GM19372 (cell line): Measurements from ENCODE around the gene HOXC5.
"Not testable (repeated sequence)": the region's sequence is repeated elsewhere in the genome, so short reads cannot be mapped to it uniquely, and the experiment has no call there.

Source experiments
- ATAC-seq: cut with Tn5 transposase; IDR thresholded peaks from one replicate; pipeline ENCODE4 v1.9.1; 2021; ENCODE audit warnings: mild to moderate bottlenecking, low read depth, moderate library complexity; ENCODE audit not compliant: unreplicated experiment

Gene HOXC5

GRCh38 chr12:54060174-54060974 is 27.5 kb downstream of the HOXC5 start:
- no peak for ATAC-seq

GRCh38 chr12:54060975-54061778 is 28.3 kb downstream of the HOXC5 start:
- no peak for ATAC-seq

GRCh38 chr12:54065677-54066076 is 32.8 kb downstream of the HOXC5 start:
- no peak for ATAC-seq

- no peak for ATAC-seq
These were observed 33.6 kb downstream of the HOXC5 start for GRCh38 chr12:54066408-54066807.

- no peak for ATAC-seq
These were observed 35.7 kb downstream of the HOXC5 start for GRCh38 chr12:54068418-54069070.

GRCh38 chr12:54071942-54072341 is 39.1 kb downstream of the HOXC5 start:
- ATAC-seq, result no peak

- no peak for ATAC-seq
These were observed 41.5 kb downstream of the HOXC5 start for GRCh38 chr12:54074308-54074707.

GRCh38 chr12:54075409-54075808 is 42.6 kb downstream of the HOXC5 start:
- ATAC-seq, result no peak

- no peak for ATAC-seq
These were observed 43.1 kb downstream of the HOXC5 start for GRCh38 chr12:54075974-54076373.

- not testable (repeated sequence) for ATAC-seq
These were observed 45.0 kb downstream of the HOXC5 start for GRCh38 chr12:54077843-54078242.

GRCh38 chr12:54079115-54079514 is 46.3 kb downstream of the HOXC5 start:
- not testable (repeated sequence) for ATAC-seq

- not testable (repeated sequence) for ATAC-seq
These were observed 47.4 kb downstream of the HOXC5 start for GRCh38 chr12:54080008-54080924.

GRCh38 chr12:54081053-54081514 is 48.2 kb downstream of the HOXC5 start:
- not testable (repeated sequence) for ATAC-seq

- ATAC-seq, result not testable (repeated sequence)
These were observed 48.9 kb downstream of the HOXC5 start for GRCh38 chr12:54081581-54082396.

GRCh38 chr12:54082397-54082892 is 49.6 kb downstream of the HOXC5 start:
- no peak for ATAC-seq
